Activated T-cell treated with anti-CD3 and anti-CD28 coated beads, Interleukin-2, amount 50 U/mL, for 4 hours (primary cell): Measurements from ENCODE around the gene XKR8. TPM values are rescaled to one million over a fixed set of nuclear protein-coding genes. Genes with fewer than 3 reads are reported as not detected.

Experiments used
- ATAC-seq, 2 donors: fragments of 200-7000 bp; cut with Tn5 transposase; one replicate each; pipeline ENCODE4 v1.10.0; 2021
- DNase-seq: peaks from one replicate; pipeline ENCODE4 v3.0.0-alpha.2; 2020
- H3K27me3 Mint-ChIP-seq: one replicate; pipeline ENCODE4 v1.8.0; 2021; ENCODE audit warnings: low read depth, mixed read lengths
- H3K36me3 Mint-ChIP-seq: one replicate; pipeline ENCODE4 v1.8.0; 2022; ENCODE audit warnings: mixed read lengths; ENCODE audit not compliant: insufficient read depth
- H3K4me1 Mint-ChIP-seq: one replicate; pipeline ENCODE4 v1.8.0; 2021; ENCODE audit warnings: low read depth, mixed read lengths
- H3K4me3 Mint-ChIP-seq: one replicate; pipeline ENCODE4 v1.8.0; 2021; ENCODE audit warnings: mild to moderate bottlenecking, moderate library complexity, mixed read lengths
- H3K9me3 Mint-ChIP-seq: one replicate; pipeline ENCODE4 v1.8.0; 2021; ENCODE audit warnings: mixed read lengths
- total RNA-seq, 3 donors: library from RNA; stranded (reverse); gene quantifications; one replicate each; pipeline ENCODE4 v1.2.1, GENCODE V29; 2021

The XKR8 gene, protein sequence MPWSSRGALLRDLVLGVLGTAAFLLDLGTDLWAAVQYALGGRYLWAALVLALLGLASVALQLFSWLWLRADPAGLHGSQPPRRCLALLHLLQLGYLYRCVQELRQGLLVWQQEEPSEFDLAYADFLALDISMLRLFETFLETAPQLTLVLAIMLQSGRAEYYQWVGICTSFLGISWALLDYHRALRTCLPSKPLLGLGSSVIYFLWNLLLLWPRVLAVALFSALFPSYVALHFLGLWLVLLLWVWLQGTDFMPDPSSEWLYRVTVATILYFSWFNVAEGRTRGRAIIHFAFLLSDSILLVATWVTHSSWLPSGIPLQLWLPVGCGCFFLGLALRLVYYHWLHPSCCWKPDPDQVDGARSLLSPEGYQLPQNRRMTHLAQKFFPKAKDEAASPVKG
- 1 to 10 TPM; 6.8 to 8.3 (median 7.0) TPM for total RNA-seq

DNA sequence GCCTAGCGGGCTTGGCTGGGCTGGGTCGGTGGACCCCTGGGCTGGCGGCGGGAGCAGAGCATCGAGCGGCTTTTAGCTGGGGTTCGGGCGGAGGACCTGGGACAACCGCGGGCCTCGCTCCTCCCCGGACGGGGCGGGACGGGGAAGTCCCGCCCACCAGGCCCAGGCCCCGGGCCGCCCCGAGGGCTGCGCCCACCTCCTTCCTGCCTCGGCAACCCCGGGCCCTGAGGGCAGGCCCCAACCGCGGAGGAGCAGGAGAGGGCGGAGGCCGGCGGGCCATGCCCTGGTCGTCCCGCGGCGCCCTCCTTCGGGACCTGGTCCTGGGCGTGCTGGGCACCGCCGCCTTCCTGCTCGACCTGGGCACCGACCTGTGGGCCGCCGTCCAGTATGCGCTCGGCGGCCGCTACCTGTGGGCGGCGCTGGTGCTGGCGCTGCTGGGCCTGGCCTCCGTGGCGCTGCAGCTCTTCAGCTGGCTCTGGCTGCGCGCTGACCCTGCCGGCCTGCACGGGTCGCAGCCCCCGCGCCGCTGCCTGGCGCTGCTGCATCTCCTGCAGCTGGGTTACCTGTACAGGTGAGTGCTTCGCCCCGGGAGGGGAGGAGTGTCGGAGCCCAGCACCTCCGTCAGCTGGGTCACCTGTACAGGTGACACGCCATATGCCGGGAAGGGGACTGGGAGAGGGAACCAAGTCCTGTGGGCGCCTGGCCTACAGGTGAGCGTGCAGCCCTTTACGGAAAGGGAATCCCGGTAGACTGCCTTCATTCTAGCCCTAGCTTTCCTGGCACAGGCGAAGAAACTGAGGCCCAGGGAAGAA, at the start of gene XKR8:
Gene XKR8, plus strand, starts transcription at position 182 of the 812 bp plus-strand sequence. Its CDS starts 97 bp downstream, at position 279.
- ATAC-seq: peak; percentile 99 to 100
- H3K4me1 Mint-ChIP-seq: peaks cover 27% of the 10 kb centered on the region
- no peaks in the 10 kb centered on the region for H3K27me3 Mint-ChIP-seq
- H3K9me3 Mint-ChIP-seq: no peaks in the 10 kb centered on the region
- peaks cover 1% of the 10 kb centered on the region for H3K36me3 Mint-ChIP-seq
- H3K4me3 Mint-ChIP-seq: peak within 1 kb of the TSS; percentile 85
- peak; percentile 77 for DNase-seq

DNA sequence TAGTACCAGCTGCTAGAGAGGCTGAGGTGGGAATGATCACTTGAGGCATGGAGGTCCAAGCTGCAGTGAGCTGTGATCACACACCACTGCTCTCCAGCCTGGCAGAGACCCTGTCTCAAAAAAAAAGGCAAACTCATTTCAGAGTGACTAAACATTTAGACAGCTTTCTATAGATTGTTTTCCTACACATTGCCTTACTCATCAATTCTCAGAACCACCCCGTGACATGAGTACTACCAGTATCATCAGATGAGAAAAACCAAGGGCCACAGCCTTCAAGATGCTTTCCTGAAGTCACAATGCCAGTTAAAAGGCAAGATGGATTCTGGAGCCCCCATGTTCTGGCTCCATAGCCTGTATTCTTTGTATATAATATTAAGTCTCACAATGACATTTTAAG, 47.3 kb upstream of the XKR8 start:
- DNase-seq (no peak), ATAC-seq (peak; percentile 19 to 29)
- Mint-ChIP-seq H3K4me1 (peaks cover 21% of the 10 kb centered on the region), H3K9me3 (no peaks in the 10 kb centered on the region), H3K4me3 (peak overlapping the region; percentile 66), H3K36me3 (peaks cover 24% of the 10 kb centered on the region), H3K27me3 (peaks cover under 1% of the 10 kb centered on the region)

DNA sequence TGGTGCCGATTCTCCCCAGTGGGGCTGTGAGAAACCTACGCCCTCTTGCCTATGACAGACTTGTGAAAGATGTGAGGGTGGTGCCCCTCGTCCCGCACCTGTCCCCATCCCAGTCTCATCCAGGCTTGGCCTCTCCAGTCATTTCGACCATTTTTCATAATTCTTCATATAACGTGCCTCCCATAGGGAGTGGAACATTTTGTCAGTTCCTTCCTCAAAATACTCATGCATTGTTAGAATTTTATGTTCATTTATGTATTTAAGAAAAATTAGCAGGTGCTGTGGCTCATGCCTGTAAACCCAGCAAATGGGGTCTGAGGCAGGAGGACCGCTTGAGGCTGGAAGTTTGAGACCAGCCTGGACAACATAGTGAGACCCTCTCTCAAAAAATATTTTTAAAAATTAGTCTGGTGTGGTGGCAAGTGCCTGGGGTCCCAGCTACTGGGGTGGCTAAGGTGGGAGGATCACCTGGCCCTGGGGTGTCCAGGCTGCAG, 44.6 kb upstream of the XKR8 start:
- ATAC-seq (no peak), DNase-seq (no peak)
- Mint-ChIP-seq H3K4me3 (peak overlapping the region; percentile 100), H3K9me3 (no peaks in the 10 kb centered on the region), H3K27me3 (peaks cover 3% of the 10 kb centered on the region), H3K4me1 (peaks cover 19% of the 10 kb centered on the region), H3K36me3 (peaks cover 11% of the 10 kb centered on the region)

DNA sequence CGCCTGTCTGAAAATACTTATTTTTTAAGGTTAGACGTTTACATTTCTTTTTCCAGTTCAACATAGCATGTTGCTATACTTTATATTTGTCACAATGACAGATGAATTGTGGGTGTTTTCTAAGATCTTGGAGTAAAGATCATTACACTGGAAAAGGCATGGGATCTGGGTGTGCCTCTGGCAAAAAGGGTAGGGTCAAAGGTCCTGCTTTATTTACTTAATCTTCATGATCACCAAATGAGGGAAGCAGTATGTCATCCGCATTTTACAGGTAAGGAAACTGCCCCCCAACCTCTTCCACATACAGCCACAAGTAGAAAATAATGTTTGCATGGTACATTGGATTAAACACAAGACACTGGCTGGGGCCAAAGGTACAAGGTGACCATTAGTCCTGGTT, 37.5 kb upstream of the XKR8 start:
- H3K9me3 Mint-ChIP-seq: no peaks in the 10 kb centered on the region
- no peaks in the 10 kb centered on the region for H3K4me1 Mint-ChIP-seq
- peaks cover 3% of the 10 kb centered on the region for H3K27me3 Mint-ChIP-seq
- ATAC-seq (no peak), DNase-seq (no peak)
- H3K36me3 Mint-ChIP-seq: no peaks in the 10 kb centered on the region
- no peak overlapping the region for H3K4me3 Mint-ChIP-seq

DNA sequence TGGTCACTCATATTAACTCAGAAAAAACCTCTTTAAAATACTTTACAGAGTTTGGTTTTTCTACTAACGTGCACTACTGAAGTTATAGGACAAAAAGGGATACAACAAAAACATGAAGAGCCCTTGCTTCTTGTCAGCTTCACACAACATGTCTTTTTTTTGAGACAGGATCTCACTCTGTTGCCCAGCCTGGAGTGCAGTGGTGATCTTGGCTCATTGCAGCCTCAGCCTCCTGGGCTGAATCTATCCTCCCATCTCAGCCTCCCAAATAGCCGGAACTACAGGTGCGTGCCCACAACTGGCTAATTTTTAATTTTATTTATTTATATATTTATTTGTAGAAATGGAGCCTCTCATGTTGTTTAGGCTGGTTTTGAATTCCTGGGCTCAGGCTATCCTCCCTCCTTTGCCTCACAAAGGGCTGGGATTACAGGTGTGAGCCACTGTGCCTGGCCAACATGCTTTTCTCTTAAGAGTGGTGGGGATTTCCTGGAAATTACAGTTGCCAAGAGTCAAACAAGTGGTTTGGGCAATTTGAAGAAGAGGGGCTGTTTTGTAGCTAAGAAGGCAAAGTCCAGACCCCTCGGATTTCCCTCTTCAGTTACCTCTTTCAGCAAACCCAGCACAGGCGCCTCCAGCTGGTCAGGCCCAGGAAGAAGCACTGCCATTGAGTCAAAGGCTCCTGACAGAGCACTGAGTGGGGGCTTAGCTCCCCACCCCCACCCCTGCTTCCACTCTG, 31.4 kb upstream of the XKR8 start:
- no peak overlapping the region for H3K4me3 Mint-ChIP-seq
- H3K36me3 Mint-ChIP-seq: no peaks in the 10 kb centered on the region
- ATAC-seq (no peak), DNase-seq (no peak)
- no peaks in the 10 kb centered on the region for H3K27me3 Mint-ChIP-seq
- no peaks in the 10 kb centered on the region for H3K9me3 Mint-ChIP-seq
- no peaks in the 10 kb centered on the region for H3K4me1 Mint-ChIP-seq

DNA sequence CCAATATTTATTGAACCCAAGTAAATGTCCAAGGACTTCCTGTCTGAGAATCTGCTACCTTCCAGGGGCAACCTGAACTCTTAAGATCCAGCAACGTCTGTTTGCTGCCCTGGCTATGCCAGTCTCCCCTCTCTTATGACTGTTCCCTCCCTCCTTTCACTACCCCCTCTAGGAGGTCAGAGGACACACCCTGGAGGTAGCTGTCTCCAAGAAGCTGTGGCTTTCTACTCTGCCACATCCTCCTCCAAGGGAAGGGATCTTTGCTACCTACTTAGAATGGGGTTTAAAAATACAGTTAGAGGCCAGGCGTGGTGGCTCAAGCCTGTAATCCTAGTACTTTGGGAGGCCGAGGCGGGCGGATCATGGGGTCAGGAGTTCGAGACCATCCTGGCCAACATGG, 28.6 kb upstream of the XKR8 start:
- H3K4me3 Mint-ChIP-seq: no peak overlapping the region
- ATAC-seq (no peak), DNase-seq (no peak)
- H3K27me3 Mint-ChIP-seq: peaks cover 15% of the 10 kb centered on the region
- H3K9me3 Mint-ChIP-seq: no peaks in the 10 kb centered on the region
- peaks cover 11% of the 10 kb centered on the region for H3K4me1 Mint-ChIP-seq
- no peaks in the 10 kb centered on the region for H3K36me3 Mint-ChIP-seq

DNA sequence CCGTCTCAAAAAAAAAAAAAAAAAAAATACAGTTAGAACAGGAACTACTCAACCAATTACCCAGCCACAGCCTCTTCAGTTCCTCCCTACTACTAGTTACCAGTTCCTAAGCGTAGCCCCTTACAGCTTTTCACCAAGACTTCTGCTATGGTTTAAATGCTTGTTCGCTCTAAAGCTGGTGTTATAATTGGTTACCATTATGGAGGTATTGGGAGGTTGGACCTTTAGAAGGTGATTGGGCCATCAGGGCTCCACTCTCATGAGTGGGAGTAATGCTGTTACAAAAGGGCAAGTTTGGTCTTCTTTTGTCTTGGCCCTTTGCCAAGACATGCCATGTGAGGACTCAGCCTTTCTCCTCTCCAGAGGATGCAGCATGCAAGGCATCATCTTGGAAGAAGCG, 28.0 kb upstream of the XKR8 start:
- no peak for DNase-seq
- no peak overlapping the region for H3K4me3 Mint-ChIP-seq
- no peaks in the 10 kb centered on the region for H3K9me3 Mint-ChIP-seq
- no peak for ATAC-seq
- H3K27me3 Mint-ChIP-seq: peaks cover 15% of the 10 kb centered on the region
- peaks cover 11% of the 10 kb centered on the region for H3K4me1 Mint-ChIP-seq
- H3K36me3 Mint-ChIP-seq: no peaks in the 10 kb centered on the region

DNA sequence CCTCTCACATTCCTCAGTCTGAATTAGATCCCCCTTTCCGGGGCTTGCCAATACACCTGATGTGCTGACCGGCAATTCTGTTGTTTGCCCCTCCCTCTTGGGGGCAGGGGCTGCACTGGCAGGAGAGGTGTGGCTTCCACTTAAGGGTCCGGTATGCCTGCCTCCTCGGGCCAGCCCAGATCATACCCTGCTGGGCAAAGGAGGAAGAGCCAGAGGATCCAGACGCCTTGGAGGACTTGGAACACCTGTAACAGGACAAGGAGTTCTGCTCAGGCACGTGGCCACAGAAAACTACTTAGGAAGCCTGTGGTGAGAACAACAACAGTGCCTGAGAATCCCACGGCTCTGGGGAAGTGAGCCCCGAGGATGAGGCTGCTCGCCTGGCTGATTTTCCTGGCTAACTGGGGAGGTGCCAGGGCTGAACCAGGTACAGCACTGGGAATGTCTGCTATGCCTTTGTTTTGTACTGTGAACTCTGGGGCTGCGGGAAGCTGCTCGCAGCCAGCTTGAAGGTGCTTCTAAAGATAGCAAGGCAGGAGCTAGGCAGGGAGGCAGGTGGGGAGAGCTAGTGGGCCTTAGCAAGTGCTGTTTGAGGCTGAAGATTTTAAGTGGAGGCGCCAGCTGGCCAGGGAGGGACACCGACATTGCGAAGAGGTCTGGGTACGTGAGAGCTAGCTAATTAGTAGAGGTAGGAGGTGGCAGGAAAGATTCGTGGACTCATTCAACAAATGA, 24.8 kb upstream of the XKR8 start, which contains the start of gene SMPDL3B:
Gene SMPDL3B, plus strand, starts transcription at position 183 of the 732 bp plus-strand sequence. Its CDS starts 184 bp downstream, at position 367.
- peak; percentile 50 to 63 for ATAC-seq

DNA sequence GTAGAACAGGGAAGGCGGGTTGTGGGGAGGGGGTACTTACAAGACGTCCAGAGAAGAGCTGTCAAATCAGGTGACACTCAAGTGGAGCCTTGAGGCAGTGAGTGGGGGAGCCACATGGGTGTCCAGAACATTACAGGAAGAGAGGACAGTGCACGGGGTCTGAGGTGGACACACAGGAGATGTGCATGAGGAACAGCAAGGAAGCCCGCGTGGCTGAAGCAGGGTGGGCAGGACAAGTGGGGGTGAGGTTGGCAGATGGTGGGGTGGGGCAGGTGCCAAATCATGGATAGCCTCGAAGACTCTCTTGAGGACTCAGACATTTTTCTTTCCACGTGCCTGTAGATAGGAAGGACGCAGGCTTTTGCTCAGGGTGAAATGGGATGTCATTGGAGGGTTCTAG, 24.1 kb upstream of the XKR8 start:
- no peak for ATAC-seq
- DNase-seq: no peak
- H3K27me3 Mint-ChIP-seq: peaks cover 15% of the 10 kb centered on the region
- no peaks in the 10 kb centered on the region for H3K9me3 Mint-ChIP-seq
- H3K36me3 Mint-ChIP-seq: no peaks in the 10 kb centered on the region
- peaks cover 19% of the 10 kb centered on the region for H3K4me1 Mint-ChIP-seq
- peak overlapping the region; percentile 65 for H3K4me3 Mint-ChIP-seq

More for the DNA sequence above, 24.8 kb upstream of the XKR8 start, which contains the start of gene SMPDL3B:
- no peak for DNase-seq
- Mint-ChIP-seq H3K4me1 (peaks cover 11% of the 10 kb centered on the region), H3K9me3 (no peaks in the 10 kb centered on the region), H3K4me3 (peak within 1 kb of the TSS; percentile 65), H3K36me3 (no peaks in the 10 kb centered on the region), H3K27me3 (peaks cover 15% of the 10 kb centered on the region)

DNA sequence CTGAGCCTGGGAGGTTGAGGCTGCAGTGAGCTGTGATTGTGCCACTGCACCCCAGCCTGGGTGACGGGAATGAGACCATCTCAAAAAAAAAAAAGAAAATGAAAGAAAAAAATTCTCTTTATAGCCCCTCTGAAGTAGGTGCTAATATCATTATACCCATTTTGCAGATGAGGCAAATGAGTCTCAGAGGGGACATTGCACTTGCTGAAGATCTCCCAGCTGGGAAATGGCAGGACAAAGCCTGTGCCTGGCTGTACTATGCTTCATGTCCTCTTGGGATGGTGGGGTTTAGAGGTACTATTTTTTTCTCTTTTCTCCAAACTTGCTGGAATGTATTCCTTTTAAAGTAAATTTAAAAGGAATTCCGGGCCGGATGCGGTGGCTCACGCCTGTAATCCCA, 23.4 kb upstream of the XKR8 start:
- Mint-ChIP-seq H3K27me3 (peaks cover 15% of the 10 kb centered on the region), H3K4me1 (peaks cover 20% of the 10 kb centered on the region), H3K9me3 (no peaks in the 10 kb centered on the region), H3K4me3 (no peak overlapping the region), H3K36me3 (no peaks in the 10 kb centered on the region)
- DNase-seq: no peak
- no peak for ATAC-seq

DNA sequence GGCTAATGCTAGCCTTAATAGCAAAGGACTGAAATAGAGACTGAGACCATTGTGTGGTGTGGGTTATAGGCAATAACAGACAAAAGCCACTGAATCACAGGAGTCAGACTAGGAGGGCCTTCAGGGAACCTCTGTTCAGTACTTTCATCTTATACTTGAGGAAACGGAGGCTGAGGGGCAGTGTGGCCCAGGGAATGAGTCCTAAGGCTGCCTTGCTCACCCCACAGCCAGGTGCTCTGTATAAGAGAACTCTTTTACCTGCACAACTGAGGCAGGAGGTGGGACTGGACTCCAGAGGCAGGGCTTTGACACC, 22.3 kb upstream of the XKR8 start:
- no peak for DNase-seq
- Mint-ChIP-seq H3K4me3 (no peak overlapping the region), H3K4me1 (peaks cover 23% of the 10 kb centered on the region), H3K9me3 (no peaks in the 10 kb centered on the region), H3K36me3 (no peaks in the 10 kb centered on the region), H3K27me3 (peaks cover 15% of the 10 kb centered on the region)
- ATAC-seq: no peak

DNA sequence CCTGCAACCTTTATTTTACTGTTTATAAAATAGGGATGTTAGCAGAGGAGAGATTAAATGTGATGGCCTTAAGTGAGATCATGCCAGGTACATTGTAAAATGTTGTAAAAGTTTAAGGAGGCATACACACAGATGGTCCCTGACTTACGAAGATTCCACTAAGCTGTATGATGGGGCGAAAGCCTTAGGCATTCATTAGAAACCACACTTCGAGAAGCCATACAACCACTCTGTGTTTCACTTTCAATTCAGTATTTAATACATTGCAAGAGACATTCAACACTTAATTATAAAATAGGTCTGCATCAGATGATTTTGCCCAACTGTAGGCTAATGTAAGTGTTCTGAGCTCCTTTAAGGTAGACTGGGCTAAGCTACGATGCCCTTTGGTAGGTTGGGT, 21.3 kb upstream of the XKR8 start:
- Mint-ChIP-seq H3K9me3 (no peaks in the 10 kb centered on the region), H3K27me3 (peaks cover 15% of the 10 kb centered on the region), H3K4me1 (peaks cover 33% of the 10 kb centered on the region), H3K4me3 (no peak overlapping the region), H3K36me3 (no peaks in the 10 kb centered on the region)
- ATAC-seq: no peak
- no peak for DNase-seq

DNA sequence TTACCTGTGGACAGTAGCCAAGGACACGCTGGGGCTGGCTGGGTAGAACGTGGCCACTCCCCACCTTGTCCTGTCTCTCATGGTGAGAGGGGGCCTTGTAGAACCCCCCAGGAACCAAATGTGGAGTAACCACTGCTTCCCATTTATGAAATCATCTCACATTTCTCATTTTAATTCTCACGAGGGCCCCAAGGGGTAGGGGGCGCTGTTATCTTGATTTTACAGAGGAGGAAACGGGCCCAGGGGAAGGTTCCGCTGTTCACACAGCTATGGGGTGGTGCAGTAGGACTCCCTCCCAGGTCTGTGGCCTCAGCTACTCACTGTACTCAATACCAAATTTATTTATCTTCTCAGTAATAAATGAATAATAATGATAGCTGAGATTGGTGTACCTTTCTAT, 19.5 kb upstream of the XKR8 start:
- DNase-seq (peak; percentile 68), ATAC-seq (peak; percentile 83 to 86)
- Mint-ChIP-seq H3K27me3 (peaks cover 8% of the 10 kb centered on the region), H3K4me3 (no peak overlapping the region), H3K36me3 (no peaks in the 10 kb centered on the region), H3K9me3 (no peaks in the 10 kb centered on the region), H3K4me1 (peaks cover 33% of the 10 kb centered on the region)
